Epithelial cell of proximal tubule (primary cell): ENCODE data around the gene GALK1. TPM values are rescaled to one million over a fixed set of nuclear protein-coding genes. Genes with fewer than 3 reads are reported as not detected.

Experiments used
- DNase-seq: peaks from one replicate; pipeline ENCODE4 v3.0.0-alpha.2; 2011; ENCODE audit warnings: low read depth
- H3K4me3 ChIP-seq: 2 replicates; pipeline ENCODE4 v1.5.1; 2011; ENCODE audit warnings: low read depth, mild to moderate bottlenecking, low read length
- total RNA-seq: library from RNA; depleted of rRNA; stranded (reverse); fragments of >200 nt; gene quantifications from 2 replicates; pipeline ENCODE4 v1.2.3, GENCODE V29; 2015
- TF ChIP-seq, protein P1 (sequence below): conservative IDR thresholded peaks from 2 replicates; pipeline ENCODE4 v1.5.1; 2012; ENCODE audit warnings: low read depth, mild to moderate bottlenecking, low read length

GALK1 gene
- total RNA-seq, 1 donor from 2014 or later = 48.2 TPM

- DNase-seq = no peak
- H3K4me3 ChIP-seq = no peak overlapping the region
Measured at GRCh38 chr17:75810216-75810615, 45.2 kb upstream of the GALK1 start.

GRCh38 chr17:75809631-75810111, 44.7 kb upstream of the GALK1 start:
- H3K4me3 ChIP-seq = no peak overlapping the region
- TF ChIP-seq, protein P1, sequence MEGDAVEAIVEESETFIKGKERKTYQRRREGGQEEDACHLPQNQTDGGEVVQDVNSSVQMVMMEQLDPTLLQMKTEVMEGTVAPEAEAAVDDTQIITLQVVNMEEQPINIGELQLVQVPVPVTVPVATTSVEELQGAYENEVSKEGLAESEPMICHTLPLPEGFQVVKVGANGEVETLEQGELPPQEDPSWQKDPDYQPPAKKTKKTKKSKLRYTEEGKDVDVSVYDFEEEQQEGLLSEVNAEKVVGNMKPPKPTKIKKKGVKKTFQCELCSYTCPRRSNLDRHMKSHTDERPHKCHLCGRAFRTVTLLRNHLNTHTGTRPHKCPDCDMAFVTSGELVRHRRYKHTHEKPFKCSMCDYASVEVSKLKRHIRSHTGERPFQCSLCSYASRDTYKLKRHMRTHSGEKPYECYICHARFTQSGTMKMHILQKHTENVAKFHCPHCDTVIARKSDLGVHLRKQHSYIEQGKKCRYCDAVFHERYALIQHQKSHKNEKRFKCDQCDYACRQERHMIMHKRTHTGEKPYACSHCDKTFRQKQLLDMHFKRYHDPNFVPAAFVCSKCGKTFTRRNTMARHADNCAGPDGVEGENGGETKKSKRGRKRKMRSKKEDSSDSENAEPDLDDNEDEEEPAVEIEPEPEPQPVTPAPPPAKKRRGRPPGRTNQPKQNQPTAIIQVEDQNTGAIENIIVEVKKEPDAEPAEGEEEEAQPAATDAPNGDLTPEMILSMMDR = no peak
- DNase-seq = no peak

More at GRCh38 chr17:75810216-75810615, 45.2 kb upstream of the GALK1 start:
- TF ChIP-seq, protein P1 = no peak

GRCh38 chr17:75808905-75809621, 44.1 kb upstream of the GALK1 start:
- TF ChIP-seq, protein P1 = no peak
- H3K4me3 ChIP-seq = no peak overlapping the region
- peak; percentile 15 for DNase-seq

DNA sequence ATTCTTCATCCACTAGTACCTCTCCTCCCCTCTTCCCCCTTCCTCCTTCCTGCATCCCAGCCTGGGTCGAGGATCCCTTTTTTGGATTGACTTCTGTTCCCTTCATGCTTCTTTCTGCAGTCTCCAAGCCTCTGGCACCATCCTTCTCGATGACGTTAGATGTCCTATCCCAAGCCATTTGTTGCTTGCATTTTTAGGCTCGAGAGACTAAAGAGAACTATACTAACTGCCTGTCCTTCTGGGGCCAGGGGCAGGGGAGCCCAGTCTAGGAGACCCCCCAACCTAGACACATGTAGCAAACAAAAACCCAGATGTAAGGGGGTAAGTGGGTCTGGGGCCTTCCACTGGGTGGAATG, 43.5 kb upstream of the GALK1 start:
- TF ChIP-seq, protein P1 = no peak

DNA sequence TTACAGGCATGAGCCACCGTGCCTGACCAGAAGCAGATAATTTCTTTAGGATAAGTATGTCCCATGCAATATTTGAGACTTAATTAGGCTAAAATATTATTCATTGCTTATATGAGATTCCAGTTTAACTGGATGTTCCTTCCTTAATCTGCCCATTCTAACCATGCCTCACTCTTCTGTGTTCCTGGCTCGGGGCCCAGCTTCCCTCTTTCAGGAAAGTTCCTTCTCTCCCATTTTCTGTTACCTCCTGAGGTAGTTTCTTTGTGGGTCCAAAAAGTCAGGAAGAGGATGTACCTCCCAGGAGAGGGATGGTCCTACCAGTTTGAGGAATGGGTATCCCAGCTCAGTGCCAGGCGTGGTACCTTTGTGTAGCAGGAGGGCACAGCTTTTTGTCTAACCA, 42.9 kb upstream of the GALK1 start:
- DNase-seq = no peak
- TF ChIP-seq, protein P1 = no peak
- H3K4me3 ChIP-seq = no peak overlapping the region

More for the DNA sequence above, 43.5 kb upstream of the GALK1 start:
- DNase-seq = no peak
- no peak overlapping the region for H3K4me3 ChIP-seq

DNA sequence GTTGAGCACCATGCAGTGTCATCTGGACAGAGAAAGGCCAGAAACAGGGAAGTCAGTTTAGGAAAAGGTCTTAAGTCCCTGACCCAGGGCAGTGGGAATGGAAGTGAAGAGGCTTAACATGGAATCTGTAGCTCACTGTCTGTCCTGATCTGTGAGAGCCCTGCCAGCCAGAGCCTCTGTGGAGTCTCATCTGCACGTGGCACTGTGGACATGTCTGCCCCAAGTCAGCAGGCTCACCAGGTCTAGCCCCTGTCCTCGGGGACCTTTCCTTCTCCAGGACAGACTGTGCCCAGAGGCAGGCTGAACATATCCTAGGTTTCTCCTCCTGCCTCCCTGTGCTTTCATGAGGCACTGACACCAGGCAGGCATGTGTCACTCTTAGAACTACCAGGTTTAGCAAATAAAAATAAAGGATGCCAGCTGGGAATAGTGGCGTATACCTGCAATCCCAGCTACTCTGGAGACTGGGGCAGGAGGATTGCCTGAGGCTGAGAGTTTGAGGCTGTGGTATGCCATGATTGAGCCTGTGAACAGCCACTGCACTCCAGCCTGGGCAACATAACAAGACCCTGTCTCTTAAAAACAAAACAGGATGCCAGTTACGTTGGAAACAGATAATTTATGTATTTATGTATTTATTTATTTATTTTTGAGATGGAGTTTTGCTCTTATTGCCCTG, 42.0 kb upstream of the GALK1 start:
- TF ChIP-seq, protein P1 = no peak
- DNase-seq = no peak

More for the DNA sequence above, 42.0 kb upstream of the GALK1 start:
- H3K4me3 ChIP-seq = no peak overlapping the region
